ENCODE measurements around the gene SLC16A4. TPM values are rescaled to one million over a fixed set of nuclear protein-coding genes. Genes with fewer than 3 reads are reported as not detected.

The SLC16A4 gene
- total RNA-seq, 1 donor = 71.9 TPM

DNA sequence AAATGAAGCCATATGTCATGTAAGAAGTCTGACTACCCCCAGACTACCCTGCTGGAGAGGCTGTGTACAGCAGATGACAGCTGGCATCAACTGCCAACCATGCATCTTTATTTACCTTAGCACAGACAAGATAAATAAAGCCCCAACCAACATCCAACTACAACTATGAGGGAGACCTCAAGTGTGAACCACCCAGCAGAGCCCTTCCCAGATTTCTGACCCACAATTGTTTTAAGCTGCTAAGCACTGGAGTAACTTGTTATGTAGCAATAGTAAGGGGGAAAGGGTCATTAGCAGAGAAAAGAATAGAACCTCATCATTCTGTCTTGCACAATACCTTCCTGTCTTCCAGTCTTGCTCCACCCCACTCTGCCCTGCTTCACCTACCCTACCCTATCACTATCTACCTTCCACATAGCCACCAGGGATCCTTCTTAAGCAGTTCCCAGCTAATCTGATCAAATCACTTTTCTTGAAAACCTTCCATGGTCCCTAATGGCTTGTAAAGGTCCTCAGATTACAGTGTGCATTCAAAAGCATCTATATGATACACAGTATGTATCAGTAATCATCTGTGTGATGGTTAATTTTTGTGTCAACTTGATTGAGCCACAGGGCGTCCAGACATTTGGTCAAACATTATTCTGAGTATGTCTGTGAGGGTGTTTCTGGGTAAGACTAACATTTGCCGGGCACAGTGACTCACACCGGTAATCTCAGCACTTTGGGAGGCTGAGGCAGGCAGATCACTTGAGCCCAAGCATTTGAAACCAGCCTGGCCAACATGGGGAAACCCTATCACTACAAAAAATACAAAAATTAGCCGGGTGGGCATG lies 71.3 kb downstream of the SLC16A4 start:
- DNase-seq (ENCODE audit: low read depth) = no peak
- no peak for TF ChIP-seq CTCF (IDR thresholded peaks at IDR 0.05; ENCODE audit: insufficient read depth, low read length)
- no peak overlapping the region for H3K4me3 ChIP-seq (ENCODE audit: low read depth, low read length)

DNA sequence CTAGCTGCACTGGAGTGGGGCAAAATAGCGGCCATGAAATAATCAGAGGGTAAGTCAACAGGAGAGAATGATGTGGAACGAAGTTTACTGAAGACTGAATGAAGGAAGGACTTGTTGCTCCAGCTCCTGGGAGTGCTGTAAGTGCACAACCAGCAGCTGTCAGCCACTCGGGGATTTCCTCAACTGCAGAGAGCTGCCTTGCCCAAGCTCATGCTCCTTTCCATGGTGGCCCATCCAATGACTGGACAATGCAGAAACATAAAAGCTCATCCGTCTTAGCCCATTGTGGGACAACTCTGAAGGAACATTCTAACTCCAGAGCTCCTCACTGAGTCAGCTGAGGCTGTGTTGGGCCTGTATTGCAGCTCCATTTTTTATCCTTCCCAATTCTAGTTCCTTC lies 72.8 kb downstream of the SLC16A4 start:
- TF ChIP-seq CTCF (IDR thresholded peaks at IDR 0.05; ENCODE audit: insufficient read depth, low read length) = no peak
- no peak for DNase-seq (ENCODE audit: low read depth)
- H3K4me3 ChIP-seq (ENCODE audit: low read depth, low read length) = no peak overlapping the region

GRCh38 chr1:110316735-110317134 lies 74.1 kb downstream of the SLC16A4 start:
- no peak for DNase-seq (ENCODE audit: low read depth)
- no peak for TF ChIP-seq CTCF (IDR thresholded peaks at IDR 0.05; ENCODE audit: insufficient read depth, low read length)
- H3K4me3 ChIP-seq (ENCODE audit: low read depth, low read length) = no peak overlapping the region

Other genes starting within 250 kb of the SLC16A4 start
- 0.16 and 0.90 TPM in 2 replicates for gene SLC6A17, start 240.5 kb downstream of the SLC16A4 start, total RNA-seq (ENCODE audit: low replicate concordance)
- gene KCNC4, start 180.7 kb downstream of the SLC16A4 start, total RNA-seq (ENCODE audit: low replicate concordance) = 4.7 and 6.8 TPM in 2 replicates
- 23.1 and 43.9 TPM in 2 replicates for gene RBM15, start 51.6 kb downstream of the SLC16A4 start, total RNA-seq (ENCODE audit: low replicate concordance)
- 43.3 and 96.5 TPM in 2 replicates for gene LAMTOR5, start 16.7 kb upstream of the SLC16A4 start, total RNA-seq (ENCODE audit: low replicate concordance)
- not detected in 2 replicates for gene PROK1, start 60.1 kb upstream of the SLC16A4 start, total RNA-seq (ENCODE audit: low replicate concordance)
- not detected in 2 replicates for gene KCNA10, start 128.1 kb upstream of the SLC16A4 start, total RNA-seq (ENCODE audit: low replicate concordance)
- gene KCNA2, start 215.3 kb upstream of the SLC16A4 start, total RNA-seq (ENCODE audit: low replicate concordance) = not detected in 2 replicates